IPS-NIHi7 (cell line): ENCODE results near the gene UBA5.
A peak's percentile ranks its signal among the peaks of the same experiment; 100 is the strongest.

Experiments used
- DNase-seq: peaks from one replicate; pipeline ENCODE4 v3.0.0; 2012; ENCODE audit warnings: mixed read lengths; ENCODE audit errors: extremely low spot score

The UBA5 gene

DNA sequence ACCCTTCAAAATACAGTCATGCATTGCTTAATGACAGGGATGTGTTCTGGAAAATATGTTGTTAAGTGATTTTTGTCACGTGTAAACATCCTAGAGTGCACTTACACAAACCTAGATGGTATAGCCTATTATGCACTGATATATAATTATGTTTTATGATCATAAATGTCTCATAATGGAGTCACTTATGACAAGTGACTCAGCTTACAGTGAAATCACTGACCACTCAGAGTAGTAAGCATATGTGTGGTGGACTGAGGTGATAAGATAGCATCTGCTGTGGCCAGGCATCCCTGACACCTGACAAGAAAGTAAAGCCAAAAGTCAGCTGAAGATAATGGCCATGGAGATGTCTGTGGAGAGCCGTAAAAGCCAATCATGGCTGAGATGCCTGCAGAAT lies 5.9 kb upstream of the UBA5 start:
- DNase-seq = no peak

DNA sequence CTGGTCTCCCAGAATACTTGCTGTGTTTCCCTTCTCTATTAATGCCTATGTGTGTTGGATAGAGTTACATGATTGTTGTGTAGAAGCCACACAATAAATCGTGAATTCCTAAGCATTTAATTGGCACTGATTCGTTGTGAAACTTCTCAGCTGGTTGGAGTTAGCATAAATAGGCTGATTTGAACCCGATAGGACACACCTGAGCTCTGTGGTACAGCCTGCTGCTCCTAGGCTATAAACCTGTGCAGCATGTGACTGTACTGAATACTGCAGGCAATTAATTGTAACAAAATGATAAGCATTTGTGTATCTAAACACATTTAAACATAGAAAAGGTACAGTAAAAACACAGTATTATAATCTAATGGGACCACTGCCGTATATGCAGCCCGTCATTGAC lies 5.4 kb upstream of the UBA5 start:
- DNase-seq = no peak

DNA sequence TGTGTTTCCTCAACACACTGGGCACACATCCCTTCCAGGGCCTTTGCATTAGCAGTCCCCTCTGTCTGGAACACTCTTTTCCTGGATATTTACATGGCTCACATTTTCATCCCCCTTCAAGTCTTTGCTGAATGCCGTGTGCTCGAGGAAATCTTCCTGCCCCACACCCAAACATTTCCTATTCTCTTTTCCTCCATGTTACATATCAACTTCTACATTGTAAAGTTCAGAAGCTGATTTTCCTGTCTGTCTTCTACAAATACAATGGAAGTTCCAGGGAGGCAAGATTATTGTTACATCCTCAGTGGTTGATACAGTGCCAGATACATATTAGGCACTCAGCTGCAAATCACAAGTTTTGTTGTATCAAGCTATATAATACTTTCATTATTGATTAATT lies 4.7 kb upstream of the UBA5 start:
- no peak for DNase-seq

DNA sequence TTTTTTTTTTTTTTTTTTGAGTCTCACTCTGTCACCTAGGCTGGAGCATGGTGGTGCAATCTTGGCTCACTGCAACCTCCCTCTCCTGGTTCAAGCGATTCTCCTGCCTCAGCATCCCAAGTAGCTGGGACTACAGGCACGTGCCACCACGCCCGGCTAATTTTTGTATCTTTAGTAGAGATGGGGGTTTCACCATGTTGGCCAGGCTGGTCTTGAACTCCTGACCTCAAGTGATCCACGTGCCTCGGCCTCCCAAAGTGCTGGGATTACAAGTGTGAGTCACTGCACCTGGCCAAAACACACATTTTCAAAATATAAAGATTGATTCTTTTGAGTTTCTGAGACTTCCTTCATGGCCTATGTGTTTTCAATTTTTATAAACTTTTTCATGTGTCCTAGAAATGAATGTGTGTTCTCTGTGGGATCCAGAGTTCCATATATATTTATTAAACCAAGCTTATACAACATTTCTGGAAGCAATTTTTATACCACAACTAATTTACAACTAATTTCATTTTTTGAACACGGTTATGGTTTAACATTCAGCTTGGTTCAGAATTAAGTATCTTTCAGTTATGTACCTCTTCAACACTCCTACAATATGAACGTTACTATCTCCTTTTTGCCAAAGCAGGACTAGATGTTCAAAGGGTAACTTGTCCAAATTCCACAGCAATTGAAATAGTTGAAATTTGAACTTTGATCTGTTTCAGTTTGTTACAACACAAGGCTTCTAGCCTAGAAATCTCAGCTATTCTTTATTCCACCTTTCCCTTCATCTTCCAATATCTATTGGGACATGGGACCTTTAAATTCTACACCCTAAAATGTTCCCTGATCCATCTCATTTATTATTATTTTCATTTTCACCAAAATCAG lies 2.0 kb upstream of the UBA5 start:
- DNase-seq = no peak

DNA sequence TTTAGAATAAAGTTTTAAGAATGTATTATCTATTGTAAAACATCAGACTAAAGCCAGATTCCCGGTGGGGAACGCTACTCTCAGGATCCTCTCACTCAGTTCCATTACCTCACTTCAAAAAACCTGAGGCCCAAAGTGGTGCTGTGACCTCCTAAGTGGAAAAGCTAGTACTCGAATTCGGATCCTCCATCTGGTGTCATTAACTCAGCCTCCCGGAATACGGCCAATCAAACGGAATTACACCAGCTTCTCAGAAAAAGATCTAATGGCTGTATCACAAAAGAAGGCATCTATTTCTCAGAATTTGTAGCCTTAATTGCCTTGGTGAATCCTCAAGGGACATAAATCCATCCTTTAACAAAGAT lies 1.1 kb upstream of the UBA5 start:
- peak; percentile 20 for DNase-seq

DNA sequence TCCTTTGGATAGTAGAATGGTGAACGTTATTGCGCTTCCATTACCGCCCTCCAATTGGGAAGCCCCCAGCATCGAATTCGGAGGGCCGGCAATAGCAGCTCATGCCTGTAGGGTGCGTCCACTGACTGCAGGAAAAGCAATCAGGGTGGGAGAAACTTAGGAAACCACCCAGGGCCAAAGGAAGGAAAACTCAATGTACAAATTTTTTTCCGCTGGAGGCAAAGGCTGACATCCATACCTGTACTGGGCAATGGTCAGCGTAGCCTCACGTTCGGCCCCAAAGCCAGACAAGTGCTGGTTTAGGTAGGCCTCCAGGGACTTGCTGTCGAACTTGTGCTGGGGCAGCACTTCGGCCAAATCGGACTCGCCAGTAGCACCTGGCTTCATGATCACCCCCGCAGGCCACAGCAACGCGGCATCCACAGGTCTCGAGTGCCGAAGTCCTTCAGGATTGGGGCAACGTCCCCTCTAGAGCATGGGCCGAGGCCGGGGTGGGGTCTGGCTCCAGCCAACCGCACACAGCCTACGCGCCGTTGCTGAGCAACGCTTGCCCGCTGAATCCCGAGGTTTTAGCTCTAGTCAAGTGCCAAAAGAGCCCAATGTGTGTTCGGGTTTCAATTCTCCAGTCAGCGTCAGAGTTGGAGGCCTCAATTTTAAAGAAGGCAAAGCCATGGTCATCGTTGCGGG lies 621 bp upstream of the UBA5 start, which contains the start of gene ACAD11:
TSS of gene ACAD11 (minus strand) at position 445 of the 687 bp plus-strand sequence. CDS start at position 387, 58 bp downstream.
- DNase-seq = peak; percentile 70

DNA sequence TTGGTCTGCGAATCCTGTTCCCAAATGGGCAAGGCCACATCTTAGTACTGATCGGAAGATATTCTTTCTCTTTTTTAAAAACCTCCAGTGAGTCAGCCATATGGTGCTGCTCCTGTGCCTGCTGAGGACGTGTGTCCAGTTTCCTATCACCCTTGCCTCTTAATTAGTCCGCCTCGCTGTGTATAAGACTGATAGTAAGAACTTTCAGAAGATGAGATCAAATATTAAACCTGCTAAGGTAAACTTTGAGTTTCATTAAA lies 612 bp downstream of the UBA5 start:
- no peak for DNase-seq

DNA sequence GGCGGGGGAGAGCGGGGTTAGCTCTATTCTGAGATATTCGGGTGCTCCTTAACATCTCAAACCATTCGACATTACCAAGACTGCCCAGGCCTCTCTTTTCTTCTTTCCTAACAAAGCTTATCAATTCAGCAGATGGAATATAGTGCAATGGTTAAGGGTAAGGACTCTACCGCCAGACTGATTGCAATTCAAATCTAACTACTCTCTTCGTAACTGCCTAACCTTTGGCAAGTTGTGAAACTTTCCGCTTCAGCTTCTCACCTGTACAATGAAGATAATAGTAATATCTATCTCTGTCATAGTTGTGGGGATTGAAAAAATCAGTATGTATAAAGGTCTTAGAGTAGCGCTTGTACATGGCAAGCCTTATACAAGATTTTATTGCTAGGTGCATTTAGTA lies 972 bp downstream of the UBA5 start:
- no peak for DNase-seq

DNA sequence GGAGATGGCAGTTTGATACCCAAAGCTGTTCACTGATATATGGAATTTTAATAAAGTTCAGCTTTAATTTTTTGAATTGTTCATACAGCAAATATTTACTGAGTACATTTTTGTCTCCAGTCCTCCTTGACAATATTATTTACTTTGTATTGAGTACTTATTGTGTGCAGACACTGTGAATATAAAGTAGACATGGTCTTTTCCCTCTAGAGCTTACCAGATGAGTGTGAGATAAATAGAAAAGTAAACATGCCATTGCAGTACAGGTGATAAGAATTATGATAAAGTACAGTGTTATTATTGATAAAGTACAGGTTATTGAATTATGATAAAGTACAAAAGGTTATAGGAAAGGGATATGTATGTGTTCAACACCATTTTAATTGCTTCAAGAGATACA lies 2.1 kb downstream of the UBA5 start:
- DNase-seq = no peak

DNA sequence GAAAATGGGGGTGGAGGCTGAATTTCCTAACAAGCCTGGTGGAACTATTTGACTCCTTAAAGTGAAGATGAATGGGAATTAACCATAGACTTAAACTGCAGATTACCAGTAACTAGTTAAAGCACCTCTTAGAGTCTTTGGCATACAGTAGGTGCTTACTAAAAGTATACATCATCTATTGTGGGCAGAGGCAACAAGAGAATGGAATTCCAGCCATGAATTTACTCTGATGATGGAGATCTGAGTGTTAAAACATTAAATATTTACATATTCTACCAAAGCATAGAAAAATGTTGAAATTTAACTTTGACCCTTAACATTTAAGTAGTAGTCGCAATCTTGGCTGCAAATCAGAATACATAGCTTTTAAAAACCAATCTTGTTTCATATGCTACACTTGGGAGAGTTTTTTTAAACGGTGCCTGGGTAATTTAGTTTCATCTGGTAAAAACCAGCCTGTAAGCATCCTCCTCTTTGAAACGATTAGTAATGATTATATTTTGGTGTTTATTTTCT lies 5.2 kb downstream of the UBA5 start:
- DNase-seq = no peak

DNA sequence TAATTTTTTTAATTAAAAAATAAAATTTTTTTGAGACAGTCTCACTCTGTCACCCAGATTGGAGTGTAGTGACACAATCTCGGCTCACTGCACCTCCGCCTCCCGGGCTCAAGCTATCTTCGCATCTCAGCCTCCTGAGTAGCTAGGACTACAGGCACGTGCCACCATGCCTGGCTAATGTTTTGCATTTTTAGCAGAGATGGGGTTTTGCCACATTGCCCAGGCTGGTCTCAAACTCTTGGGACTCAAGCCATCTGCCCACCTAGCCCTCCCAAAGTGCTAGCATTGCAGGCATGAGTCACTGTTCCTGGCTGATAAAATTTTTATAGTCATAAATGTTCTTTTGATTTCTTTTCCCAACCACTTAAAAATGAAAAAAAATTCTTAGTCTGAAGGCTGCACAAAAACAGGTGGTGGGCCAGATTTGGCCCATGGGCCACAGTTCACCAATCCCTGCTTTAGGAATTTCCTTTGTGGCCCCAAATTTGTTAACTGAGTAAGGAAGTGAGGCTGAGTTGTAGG lies 9.2 kb downstream of the UBA5 start:
- no peak for DNase-seq

DNA sequence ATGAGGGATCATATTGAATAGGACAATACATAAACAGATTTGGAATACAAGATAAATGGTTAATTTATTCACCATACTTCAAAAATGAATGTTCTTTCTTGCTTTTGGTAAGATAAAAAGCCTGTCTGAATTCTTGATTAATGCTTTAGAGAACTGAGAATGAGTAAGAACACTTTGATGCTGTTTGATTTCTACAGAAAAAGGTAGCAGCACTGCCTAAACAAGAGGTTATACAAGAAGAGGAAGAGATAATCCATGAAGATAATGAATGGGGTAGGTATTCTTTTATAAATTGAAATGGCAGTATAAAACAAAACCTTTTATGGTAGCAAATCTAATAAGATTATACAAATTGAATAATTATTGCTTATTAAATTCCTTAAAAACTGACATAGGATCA lies 15.3 kb downstream of the UBA5 start:
- no peak for DNase-seq

DNA sequence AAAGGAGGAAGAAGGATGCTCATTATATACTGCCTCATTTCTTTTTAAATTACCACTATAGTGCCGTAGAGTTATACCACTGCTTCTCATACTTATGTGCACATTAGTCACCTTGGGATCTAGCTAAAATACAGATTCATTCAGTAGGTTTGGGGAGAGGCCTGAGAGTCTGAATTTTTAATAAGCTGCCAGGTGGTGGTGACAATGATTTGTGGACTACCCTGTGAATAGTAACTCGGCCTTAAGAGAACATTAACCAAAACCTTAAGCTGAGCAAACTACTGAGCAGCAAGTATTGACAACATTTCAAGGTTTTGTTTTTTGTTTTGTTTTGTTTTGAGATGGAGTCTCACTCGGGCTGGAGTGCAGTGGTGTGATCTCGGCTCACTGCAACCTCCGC lies 19.8 kb downstream of the UBA5 start:
- no peak for DNase-seq

DNA sequence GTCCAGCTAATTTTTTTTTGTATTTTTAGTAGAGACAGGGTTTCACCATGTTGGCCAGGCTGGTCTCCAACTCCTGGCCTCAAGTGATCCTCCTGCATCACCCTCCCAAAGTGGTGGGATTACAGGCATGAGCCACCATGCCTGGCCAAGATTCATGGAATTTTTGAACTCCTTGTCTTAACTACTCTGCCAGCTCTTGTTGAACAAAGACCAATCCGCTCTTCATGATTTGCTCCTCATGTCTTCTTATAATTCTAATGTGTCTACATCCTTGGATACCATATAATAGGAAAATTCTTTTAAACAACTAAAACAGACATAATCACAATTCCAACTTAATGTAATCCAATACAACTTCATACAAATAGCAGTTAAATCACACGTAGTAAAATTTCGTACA lies 21.3 kb downstream of the UBA5 start:
- DNase-seq = no peak

DNA sequence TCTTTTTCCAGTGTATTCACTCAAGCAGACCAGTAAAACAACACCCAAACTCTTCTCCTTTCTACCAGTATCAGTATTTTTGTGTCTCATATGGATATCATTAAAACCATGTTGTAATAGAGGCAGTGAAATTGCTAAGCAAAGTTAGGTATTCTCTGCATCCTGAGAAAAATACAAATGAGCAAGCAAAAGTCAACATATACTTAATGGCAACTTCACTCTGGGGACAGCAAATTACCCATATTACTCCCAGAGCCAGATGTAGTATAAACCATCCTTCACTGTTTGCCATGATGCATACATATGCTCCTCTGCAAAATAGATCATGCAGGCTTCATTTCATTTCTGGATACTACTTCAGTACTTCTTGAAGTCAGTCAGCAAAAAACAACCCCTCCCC lies 22.1 kb downstream of the UBA5 start:
- no peak for DNase-seq

DNA sequence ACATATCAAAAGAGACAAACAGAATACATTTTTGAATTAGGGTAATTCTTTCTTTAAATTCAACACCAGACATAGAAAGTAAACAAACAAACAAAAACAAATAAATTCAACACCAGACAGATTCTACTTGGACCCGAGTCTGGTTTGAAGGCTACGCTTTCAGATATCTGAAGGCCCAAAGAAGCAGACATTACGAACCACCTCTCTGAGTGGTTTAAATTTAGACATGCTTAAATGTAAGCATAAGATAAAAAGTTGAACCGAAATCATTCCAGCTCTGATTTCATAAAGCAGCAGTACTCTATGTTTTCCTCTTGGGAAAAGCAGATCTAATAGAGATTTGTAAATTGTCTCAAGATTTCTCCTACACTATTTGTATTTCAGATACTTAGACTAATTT lies 29.9 kb downstream of the UBA5 start:
- no peak for DNase-seq

DNA sequence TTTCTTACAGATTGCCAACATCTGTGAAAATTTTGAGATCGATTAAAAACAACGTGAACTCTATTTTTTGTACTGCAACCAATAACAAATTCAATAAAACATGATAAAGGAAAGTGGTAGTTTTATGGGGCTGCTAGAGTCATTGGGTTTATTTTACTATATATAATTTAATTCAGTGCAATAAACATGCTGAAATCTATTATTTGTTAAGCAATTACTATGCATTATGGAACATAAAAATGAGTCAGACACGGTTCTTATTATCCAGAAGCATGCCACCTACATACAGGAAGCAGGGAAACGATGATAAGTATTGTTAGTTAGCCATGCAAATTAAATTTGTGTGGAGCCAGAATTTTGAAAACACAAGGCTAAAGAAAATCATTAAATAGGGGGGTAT lies 34.9 kb downstream of the UBA5 start:
- DNase-seq = no peak

DNA sequence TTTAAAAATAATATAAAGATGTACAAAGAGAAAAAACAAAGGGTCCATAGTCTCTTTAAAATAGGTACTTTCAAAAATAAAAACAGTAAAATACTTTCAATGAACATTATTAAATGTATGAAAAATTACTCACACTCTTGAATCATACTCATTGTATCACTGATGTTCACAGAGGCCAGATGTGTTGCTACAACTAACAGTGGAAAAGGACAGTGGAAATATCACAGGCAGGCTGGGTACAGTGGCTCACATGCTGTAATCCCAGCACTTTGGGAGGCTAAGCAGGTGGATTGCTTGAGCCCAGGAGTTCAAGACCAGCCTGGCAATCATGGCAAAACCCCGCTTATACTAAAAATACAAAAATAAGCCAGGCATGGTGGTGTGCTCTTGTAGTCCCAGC lies 35.3 kb downstream of the UBA5 start:
- no peak for DNase-seq

DNA sequence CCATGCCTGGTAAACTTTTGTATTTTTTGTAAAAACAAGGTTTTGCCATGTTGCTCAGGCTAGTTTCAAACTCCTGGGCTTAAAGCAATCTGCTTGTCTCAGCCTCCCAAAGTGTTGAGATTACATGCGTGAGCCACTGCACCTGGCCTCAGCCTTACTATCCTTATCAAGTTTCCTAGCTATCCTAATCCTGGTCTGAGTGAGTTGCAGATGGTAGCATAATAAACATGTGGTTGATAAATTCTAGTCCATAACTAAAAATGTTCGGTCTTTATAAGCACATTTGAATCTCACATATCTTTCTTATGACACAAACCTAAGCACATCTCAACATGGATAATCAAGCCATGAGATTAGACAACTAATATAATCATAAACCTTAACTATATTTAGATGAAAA lies 43.6 kb downstream of the UBA5 start:
- DNase-seq = no peak

DNA sequence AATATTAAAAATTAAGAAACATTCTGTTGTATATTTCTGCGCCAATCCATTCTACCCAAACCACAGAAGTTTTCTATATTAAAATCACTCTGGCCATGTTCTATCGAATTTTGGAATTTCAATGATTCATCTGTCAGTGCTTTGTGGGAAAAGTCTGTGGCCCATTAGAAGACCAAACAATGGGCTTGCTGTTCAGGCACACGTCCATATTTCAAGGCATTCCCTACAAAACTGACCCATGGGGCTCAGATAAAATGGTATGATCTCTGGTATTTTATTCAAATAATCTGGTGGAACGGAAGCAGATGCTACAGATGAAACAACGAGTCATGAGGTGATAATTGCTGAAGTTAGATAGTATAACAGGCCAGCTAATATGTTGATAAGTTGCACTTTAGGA lies 49.6 kb downstream of the UBA5 start:
- DNase-seq = no peak

DNA sequence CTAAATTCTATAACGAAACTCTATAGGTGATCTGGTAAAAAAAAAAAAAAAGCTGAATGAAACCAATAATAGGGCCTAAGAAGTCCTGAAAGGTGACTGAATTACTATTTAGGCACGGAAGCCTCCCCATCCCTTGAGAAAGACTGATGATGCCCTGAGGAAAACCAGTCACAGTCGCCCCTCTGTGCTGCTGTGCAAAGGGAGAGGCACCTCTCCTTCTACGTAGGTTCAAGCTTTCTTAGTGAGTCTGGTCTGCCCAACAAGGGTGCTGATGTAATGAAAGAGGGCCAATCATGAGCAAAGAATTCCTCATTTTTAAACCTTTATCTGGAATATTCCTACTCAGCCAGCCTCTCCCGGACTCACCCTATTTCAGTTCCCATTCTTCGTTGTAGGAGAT lies 50.2 kb downstream of the UBA5 start:
- DNase-seq = no peak

DNA sequence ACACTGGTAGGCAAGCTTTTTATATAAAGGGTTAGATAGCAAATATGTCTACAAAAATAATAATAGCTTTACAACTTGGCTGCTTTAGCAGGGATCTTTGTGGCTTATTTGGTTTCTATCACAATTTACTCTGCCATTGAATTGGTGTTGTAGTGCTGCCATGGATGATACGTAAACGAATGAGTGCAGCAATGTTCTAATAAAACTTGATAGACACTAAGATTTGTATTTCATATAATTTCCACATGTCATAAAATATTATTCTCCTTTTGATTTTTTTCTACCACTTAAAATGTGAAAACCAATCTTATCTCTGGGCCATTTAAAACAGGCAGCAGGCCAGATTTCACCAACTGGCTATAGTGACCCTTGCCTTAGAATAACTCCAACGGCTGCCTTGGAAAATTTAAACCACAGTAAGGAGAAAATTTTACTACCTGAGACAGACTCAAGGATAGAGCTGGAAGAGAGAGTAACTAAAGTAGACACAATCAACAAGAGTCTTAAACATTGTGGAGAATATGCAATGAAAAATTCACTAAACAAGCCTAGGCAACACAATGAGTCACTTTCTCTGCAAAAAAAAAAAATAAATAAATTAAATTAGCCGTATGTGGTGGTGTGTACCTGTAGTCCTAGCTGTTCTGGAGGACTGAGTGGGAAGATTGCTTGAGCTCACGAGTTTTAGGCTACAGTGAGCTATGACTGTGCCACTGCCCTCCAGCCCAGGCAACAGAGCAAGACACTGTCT lies 54.0 kb downstream of the UBA5 start:
- no peak for DNase-seq

DNA sequence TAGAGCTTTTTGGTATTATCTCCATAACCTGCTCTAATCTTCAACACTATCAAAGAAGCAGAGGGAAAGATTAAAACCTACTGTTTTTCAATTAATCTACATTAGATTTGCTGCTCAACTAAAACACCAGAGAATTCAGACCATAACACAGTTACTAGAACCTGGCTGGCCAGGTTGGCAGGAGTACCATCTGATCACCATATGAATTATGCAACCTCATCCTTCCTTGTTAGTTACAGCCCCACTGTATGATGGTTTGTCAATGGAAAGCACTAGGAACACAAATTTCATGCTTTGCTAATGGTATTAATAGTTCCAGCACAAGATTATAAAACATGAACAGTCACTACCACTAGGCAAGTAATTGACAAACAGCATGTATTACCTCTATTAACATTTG lies 56.2 kb downstream of the UBA5 start:
- DNase-seq = no peak
